ENCODE results near the gene YIF1B.
"Not testable (repeated sequence)": the region's sequence is repeated elsewhere in the genome, so short reads cannot be mapped to it uniquely, and the experiment has no call there.

Gene YIF1B

GRCh38 chr19:38315657-38316476 is at the start of gene YIF1B:
Gene YIF1B, minus strand, starts transcription at chr19:38315947. Its CDS starts 30 bp downstream, at chr19:38315917.
- ATAC-seq (replicated peaks; ENCODE audit: extremely low read depth, poor library complexity, severe bottlenecking) (peak; percentile 88), DNase-seq (ENCODE audit: low spot score in 2 of 2) (peak; percentile 89 to 95)
- no peaks in the 10 kb centered on the region for H3K27me3 Mint-ChIP-seq
- peak within 1 kb of the TSS; percentile 79 for H3K4me3 Mint-ChIP-seq
- peaks cover 11% of the 10 kb centered on the region for H3K36me3 Mint-ChIP-seq (ENCODE audit: insufficient read depth)
- peaks cover 45% of the 10 kb centered on the region for H3K4me1 Mint-ChIP-seq
- no peaks in the 10 kb centered on the region for H3K9me3 Mint-ChIP-seq
- peak within 1 kb of the TSS; percentile 91 for H3K27ac Mint-ChIP-seq (ENCODE audit: low read depth)

- not testable (repeated sequence) for ATAC-seq (replicated peaks; ENCODE audit: extremely low read depth, poor library complexity, severe bottlenecking); H3K36me3 Mint-ChIP-seq (ENCODE audit: insufficient read depth); DNase-seq (ENCODE audit: low spot score in 2 of 2); H3K9me3 Mint-ChIP-seq; H3K4me3 Mint-ChIP-seq; H3K27ac Mint-ChIP-seq (ENCODE audit: low read depth)
- peaks cover 11% of the 10 kb centered on the region for H3K4me1 Mint-ChIP-seq
- H3K27me3 Mint-ChIP-seq, result peaks cover 45% of the 10 kb centered on the region
Observed at GRCh38 chr19:38362946-38363688, 47.4 kb upstream of the YIF1B start.

- H3K36me3 Mint-ChIP-seq (ENCODE audit: insufficient read depth), result no peaks in the 10 kb centered on the region
- ATAC-seq (replicated peaks; ENCODE audit: extremely low read depth, poor library complexity, severe bottlenecking), result peak; percentile 49
Observed at GRCh38 chr19:38362076-38362945, 46.6 kb upstream of the YIF1B start.

GRCh38 chr19:38361633-38362075 is 45.9 kb upstream of the YIF1B start:
- peak overlapping the region; percentile 72 for H3K4me3 Mint-ChIP-seq
- DNase-seq (ENCODE audit: low spot score in 2 of 2) (no peak), ATAC-seq (replicated peaks; ENCODE audit: extremely low read depth, poor library complexity, severe bottlenecking) (peak; percentile 63)
- H3K4me1 Mint-ChIP-seq, result peaks cover 11% of the 10 kb centered on the region
- H3K27ac Mint-ChIP-seq (ENCODE audit: low read depth), result peak overlapping the region; percentile 35
- H3K36me3 Mint-ChIP-seq (ENCODE audit: insufficient read depth), result no peaks in the 10 kb centered on the region
- H3K27me3 Mint-ChIP-seq, result peaks cover 35% of the 10 kb centered on the region
- H3K9me3 Mint-ChIP-seq, result no peaks in the 10 kb centered on the region

More at GRCh38 chr19:38362076-38362945, 46.6 kb upstream of the YIF1B start:
- Mint-ChIP-seq H3K4me3 (peak overlapping the region; percentile 72), H3K27me3 (peaks cover 37% of the 10 kb centered on the region), H3K27ac (ENCODE audit: low read depth) (peak overlapping the region; percentile 35), H3K9me3 (no peaks in the 10 kb centered on the region), H3K4me1 (peaks cover 11% of the 10 kb centered on the region)
- no peak for DNase-seq (ENCODE audit: low spot score in 2 of 2)

- ATAC-seq (replicated peaks; ENCODE audit: extremely low read depth, poor library complexity, severe bottlenecking) (no peak), DNase-seq (ENCODE audit: low spot score in 2 of 2) (no peak)
- no peaks in the 10 kb centered on the region for H3K9me3 Mint-ChIP-seq
- peak overlapping the region; percentile 72 for H3K4me3 Mint-ChIP-seq
- H3K27me3 Mint-ChIP-seq, result peaks cover 35% of the 10 kb centered on the region
- no peaks in the 10 kb centered on the region for H3K36me3 Mint-ChIP-seq (ENCODE audit: insufficient read depth)
- peaks cover 11% of the 10 kb centered on the region for H3K4me1 Mint-ChIP-seq
- peak overlapping the region; percentile 35 for H3K27ac Mint-ChIP-seq (ENCODE audit: low read depth)
Observed at GRCh38 chr19:38360839-38361631, 45.3 kb upstream of the YIF1B start.

GRCh38 chr19:38360351-38360750 is 44.6 kb upstream of the YIF1B start:
- peaks cover 36% of the 10 kb centered on the region for H3K27me3 Mint-ChIP-seq
- peaks cover 11% of the 10 kb centered on the region for H3K4me1 Mint-ChIP-seq
- H3K36me3 Mint-ChIP-seq (ENCODE audit: insufficient read depth), result no peaks in the 10 kb centered on the region
- no peak for DNase-seq (ENCODE audit: low spot score in 2 of 2)
- H3K9me3 Mint-ChIP-seq, result no peaks in the 10 kb centered on the region
- no peak overlapping the region for H3K27ac Mint-ChIP-seq (ENCODE audit: low read depth)
- ATAC-seq (replicated peaks; ENCODE audit: extremely low read depth, poor library complexity, severe bottlenecking), result no peak
- H3K4me3 Mint-ChIP-seq, result peak overlapping the region; percentile 72

GRCh38 chr19:38359242-38360021 is 43.7 kb upstream of the YIF1B start:
- Mint-ChIP-seq H3K36me3 (ENCODE audit: insufficient read depth) (no peaks in the 10 kb centered on the region), H3K9me3 (no peaks in the 10 kb centered on the region), H3K27ac (ENCODE audit: low read depth) (no peak overlapping the region), H3K4me3 (peak overlapping the region; percentile 35), H3K4me1 (peaks cover 11% of the 10 kb centered on the region), H3K27me3 (peaks cover 36% of the 10 kb centered on the region)
- DNase-seq (ENCODE audit: low spot score in 2 of 2) (no peak), ATAC-seq (replicated peaks; ENCODE audit: extremely low read depth, poor library complexity, severe bottlenecking) (no peak)

GRCh38 chr19:38358071-38358470 is 42.3 kb upstream of the YIF1B start:
- DNase-seq (ENCODE audit: low spot score in 2 of 2), result no peak
- H3K9me3 Mint-ChIP-seq, result no peaks in the 10 kb centered on the region
- no peak for ATAC-seq (replicated peaks; ENCODE audit: extremely low read depth, poor library complexity, severe bottlenecking)
- H3K4me1 Mint-ChIP-seq, result peaks cover 11% of the 10 kb centered on the region
- no peaks in the 10 kb centered on the region for H3K36me3 Mint-ChIP-seq (ENCODE audit: insufficient read depth)
- H3K27ac Mint-ChIP-seq (ENCODE audit: low read depth), result no peak overlapping the region
- H3K4me3 Mint-ChIP-seq, result no peak overlapping the region
- H3K27me3 Mint-ChIP-seq, result peaks cover 36% of the 10 kb centered on the region

GRCh38 chr19:38355728-38356725 is 40.3 kb upstream of the YIF1B start:
- no peaks in the 10 kb centered on the region for H3K9me3 Mint-ChIP-seq
- H3K27me3 Mint-ChIP-seq, result peaks cover 30% of the 10 kb centered on the region
- no peak for ATAC-seq (replicated peaks; ENCODE audit: extremely low read depth, poor library complexity, severe bottlenecking)
- H3K4me1 Mint-ChIP-seq, result peaks cover 5% of the 10 kb centered on the region
- DNase-seq (ENCODE audit: low spot score in 2 of 2), result no peak
- no peak overlapping the region for H3K27ac Mint-ChIP-seq (ENCODE audit: low read depth)
- H3K4me3 Mint-ChIP-seq, result no peak overlapping the region
- H3K36me3 Mint-ChIP-seq (ENCODE audit: insufficient read depth), result no peaks in the 10 kb centered on the region

GRCh38 chr19:38352611-38353010 is 36.9 kb upstream of the YIF1B start:
- Mint-ChIP-seq H3K4me1 (no peaks in the 10 kb centered on the region), H3K4me3 (no peak overlapping the region), H3K27ac (ENCODE audit: low read depth) (no peak overlapping the region), H3K36me3 (ENCODE audit: insufficient read depth) (no peaks in the 10 kb centered on the region), H3K27me3 (peaks cover 13% of the 10 kb centered on the region), H3K9me3 (no peaks in the 10 kb centered on the region)
- ATAC-seq (replicated peaks; ENCODE audit: extremely low read depth, poor library complexity, severe bottlenecking), result no peak
- DNase-seq (ENCODE audit: low spot score in 2 of 2), result no peak

Data from central memory CD8-positive, alpha-beta T cell (primary cell).